GM21723 (cell line): ENCODE measurements around the gene SLC10A2.
A peak's percentile ranks its signal among the peaks of the same experiment; 100 is the strongest.
"Not testable (repeated sequence)": the region's sequence is repeated elsewhere in the genome, so short reads cannot be mapped to it uniquely, and the experiment has no call there.

Source experiments
- ATAC-seq: cut with Tn5 transposase; IDR thresholded peaks from one replicate; pipeline ENCODE4 v1.9.1; 2021; ENCODE audit warnings: mild to moderate bottlenecking, moderate library complexity; ENCODE audit not compliant: unreplicated experiment

Gene SLC10A2

DNA sequence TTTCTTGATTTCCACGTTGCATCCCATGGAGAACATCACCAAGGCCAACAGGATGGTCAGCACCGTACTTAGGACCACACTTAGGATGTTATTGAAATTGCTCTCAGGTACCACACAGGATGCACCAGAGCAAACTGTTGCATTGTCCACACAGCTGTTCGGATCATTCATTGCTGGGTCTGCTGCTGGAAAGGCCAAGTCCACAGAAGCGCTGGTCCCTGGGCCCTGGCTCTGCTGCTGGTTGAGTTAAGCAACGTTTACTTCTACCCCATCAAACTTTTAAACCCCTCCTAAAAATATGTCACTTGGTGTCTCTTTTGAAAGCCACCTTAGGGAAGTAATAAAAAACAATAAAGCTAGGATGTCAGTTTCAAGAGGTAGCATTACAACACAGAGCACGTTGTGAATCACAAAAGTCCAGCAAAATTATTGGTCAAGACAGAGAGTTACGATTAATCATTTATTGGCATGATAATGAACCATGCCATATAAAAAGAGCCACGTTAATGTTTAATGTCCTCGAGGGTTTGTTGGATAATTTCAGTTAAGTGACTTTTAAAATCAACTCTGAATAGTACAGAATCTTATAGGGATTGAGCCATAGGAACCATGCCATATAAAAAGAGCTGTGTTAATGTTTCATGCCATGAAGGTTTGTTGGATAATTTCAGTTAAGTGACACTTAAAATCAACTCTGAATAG is at the start of gene SLC10A2:
Gene SLC10A2, minus strand, starts transcription at position 339 of the 702 bp plus-strand sequence. Its CDS starts 168 bp downstream, at position 171.
- ATAC-seq = no peak

- no peak for ATAC-seq
These were observed 41.4 kb upstream of the SLC10A2 start for GRCh38 chr13:103107580-103107979.

DNA sequence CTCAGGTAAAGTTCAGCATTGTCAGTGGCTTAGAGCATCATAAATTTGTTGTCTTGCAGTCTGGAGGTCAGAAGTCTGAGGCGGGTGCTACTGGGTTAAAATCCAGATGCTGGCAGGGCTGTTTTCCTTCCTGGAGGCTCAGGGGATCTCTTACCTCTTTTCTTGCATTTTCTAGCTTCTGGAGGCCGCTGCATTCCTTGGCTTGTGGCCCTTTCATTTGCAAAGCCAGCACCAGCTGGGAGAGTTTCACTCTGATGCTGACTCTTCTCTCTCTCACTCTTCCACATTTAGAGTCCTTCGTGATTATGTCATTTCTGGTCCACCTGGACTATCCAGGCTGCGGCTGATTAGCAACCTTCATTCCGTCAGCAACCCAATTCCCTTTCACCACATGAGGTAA is 38.1 kb upstream of the SLC10A2 start:
- no peak for ATAC-seq

DNA sequence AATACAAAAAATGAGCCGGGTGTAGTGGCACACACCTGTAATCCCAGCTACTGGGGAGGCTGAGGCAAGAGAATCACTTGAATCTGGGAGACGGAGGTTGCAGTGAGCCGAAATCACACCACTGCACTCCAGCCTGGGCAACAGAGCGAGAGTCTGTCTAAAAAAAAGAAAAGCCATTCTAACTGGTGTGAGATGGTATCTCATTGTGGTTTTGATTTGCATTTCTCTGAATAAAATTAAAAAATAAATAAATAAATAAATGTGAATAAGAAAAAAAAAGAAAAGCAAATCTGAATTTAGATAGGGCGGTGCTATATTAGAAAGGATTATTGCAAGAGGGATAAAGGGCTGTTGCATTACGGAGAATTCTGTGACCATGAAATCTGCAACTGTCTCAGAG is 37.2 kb upstream of the SLC10A2 start:
- not testable (repeated sequence) for ATAC-seq

DNA sequence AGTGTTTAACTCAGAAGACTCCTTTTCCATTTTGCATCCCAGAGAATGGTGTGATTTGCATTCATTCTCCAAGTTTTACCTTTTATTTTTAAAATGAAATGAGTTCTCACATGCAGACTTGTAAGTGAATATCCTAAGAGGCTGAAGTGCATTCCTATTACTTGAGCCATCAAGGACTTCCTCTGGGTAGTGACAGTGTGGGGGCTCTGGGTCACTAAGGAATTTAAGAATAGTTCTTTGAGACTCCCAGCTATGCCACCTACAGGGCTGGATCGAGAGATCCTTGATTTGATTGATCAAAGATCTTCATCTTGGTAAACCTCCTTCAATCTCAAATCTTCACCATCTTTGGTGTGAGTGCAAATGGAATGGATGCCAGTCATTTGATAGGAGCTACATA is 36.3 kb upstream of the SLC10A2 start:
- ATAC-seq = no peak

DNA sequence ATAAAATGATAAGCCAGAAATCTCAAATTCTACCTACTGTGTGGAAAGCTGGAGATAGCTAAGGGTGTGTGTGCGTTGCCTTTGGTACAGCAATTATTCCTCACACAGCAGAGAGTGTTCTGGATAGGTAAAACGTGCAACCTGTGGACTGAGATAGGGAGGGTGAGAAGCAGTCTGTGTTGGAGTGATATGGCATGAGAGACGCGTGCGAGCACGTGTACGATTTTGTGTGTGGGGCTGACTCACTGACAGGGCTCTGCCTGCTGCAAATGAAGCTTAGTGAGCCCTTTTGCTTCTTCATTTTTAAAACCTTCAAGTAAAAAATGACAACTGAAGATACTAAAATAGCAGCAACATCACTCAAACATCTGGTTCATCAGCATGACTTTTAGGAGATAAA is 35.7 kb upstream of the SLC10A2 start:
- no peak for ATAC-seq

- ATAC-seq = no peak
These were observed 35.3 kb upstream of the SLC10A2 start for GRCh38 chr13:103101500-103101899.

- ATAC-seq = no peak
These were observed 34.6 kb upstream of the SLC10A2 start for GRCh38 chr13:103100830-103101229.

DNA sequence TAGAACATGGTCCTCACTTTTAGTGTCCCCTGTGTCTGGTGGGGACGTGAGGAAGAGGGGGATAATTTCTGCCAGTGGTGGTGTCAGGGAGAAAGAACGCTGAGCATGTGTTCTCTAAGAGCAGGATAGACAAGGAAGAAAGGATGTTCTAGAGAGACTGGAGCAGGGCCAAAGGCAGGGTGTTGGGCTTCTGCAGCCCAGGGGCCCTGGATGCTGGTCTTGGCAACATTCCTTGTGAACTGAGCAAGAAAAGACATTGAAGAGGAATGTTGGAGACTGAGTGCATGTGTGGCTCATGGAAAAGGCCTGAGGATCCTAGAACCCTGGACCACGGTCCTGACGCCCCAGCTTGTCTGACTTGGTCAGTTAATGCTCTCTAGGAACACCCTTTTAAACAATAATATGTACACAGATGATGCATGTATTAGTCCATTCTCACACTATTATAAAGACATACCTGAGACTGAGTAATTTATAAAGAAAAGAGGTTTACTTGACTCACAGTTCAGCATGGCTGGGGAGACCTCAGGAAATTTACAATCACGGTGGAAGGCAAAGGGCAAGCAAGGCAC is 33.6 kb upstream of the SLC10A2 start:
- ATAC-seq = no peak

DNA sequence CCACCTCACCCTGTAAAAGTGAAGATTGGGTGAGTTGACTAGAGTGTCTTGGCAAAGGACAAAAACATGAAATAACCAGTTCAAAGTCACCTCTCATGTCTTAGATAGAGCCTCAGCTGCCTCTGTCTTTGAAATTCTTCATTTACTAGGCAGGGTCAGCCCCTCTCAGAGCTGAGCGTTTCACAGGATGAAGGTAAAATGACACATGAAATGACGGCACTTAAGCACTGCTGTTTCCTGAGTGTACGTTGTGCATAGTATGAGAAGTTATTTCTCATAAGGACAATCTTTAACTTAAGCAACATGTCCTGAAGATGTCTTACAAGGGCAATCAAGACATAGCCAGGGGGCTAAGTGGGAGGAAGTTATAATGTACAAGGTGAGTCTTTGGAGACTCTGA is 32.3 kb upstream of the SLC10A2 start:
- ATAC-seq = no peak

GRCh38 chr13:103097366-103097928 is 31.2 kb upstream of the SLC10A2 start:
- no peak for ATAC-seq

- not testable (repeated sequence) for ATAC-seq
These were observed 27.4 kb upstream of the SLC10A2 start for GRCh38 chr13:103093649-103094048.

- no peak for ATAC-seq
These were observed 21.1 kb upstream of the SLC10A2 start for GRCh38 chr13:103087275-103087674.

- ATAC-seq = no peak
These were observed 15.2 kb upstream of the SLC10A2 start for GRCh38 chr13:103081435-103081834.

DNA sequence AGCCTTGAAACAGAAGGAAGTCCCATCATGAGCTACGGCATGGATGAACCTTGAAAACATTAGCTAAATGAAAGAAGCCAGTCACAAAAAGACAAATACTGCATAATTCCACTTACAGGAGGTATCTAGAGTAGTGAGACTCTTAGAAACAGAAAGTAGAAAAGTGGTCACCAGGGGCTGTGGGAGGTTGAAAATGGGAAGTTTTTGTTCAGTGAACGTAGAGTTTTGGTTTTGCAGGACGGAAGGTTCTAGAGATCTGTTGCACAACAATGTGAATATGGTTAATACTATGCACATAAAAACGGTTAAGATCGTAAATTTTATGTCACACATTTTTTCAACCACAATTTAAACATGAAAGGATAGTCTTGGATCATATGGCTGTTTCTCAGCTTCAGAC is 11.9 kb upstream of the SLC10A2 start:
- ATAC-seq = peak; percentile 96

GRCh38 chr13:103068836-103069235 is 2.6 kb upstream of the SLC10A2 start:
- no peak for ATAC-seq

DNA sequence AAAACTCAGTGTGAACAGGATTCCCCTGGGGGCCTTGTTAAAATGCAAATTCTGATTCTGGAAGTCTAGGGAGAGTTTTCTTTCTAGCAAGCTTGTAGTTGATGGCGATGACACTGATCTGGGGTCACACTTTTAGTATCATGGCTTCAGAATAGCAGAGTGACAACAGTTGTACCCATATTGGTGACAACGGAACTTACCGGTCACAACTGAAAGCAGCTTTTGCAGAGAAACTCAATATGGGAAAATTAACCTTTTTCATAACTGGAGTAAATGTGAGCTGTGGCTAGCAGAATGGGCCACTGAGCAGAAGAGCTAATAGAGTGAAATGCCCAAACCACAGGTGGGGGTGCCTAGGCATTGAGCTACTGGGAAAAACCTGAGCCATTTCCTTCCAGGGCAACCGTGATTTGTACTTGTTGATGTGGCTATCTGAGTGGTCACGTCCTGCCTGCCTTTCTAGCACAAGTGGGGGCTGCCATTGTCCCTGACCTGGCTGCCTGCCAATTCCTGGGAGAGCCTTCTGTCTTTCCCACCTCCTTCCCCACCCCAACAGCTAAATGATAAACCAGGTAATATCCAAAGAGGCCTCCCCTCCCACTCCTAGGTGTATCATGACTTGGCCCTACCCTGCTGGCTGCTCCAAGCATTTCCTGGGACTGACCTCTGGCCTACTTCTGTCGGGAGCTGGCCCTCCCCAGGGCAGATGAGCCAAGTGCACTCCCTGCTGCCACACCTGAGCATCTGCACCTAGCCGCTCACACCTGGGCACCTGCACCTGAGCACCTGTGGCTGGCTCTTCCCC is 1.7 kb upstream of the SLC10A2 start:
- peak; percentile 53 for ATAC-seq

DNA sequence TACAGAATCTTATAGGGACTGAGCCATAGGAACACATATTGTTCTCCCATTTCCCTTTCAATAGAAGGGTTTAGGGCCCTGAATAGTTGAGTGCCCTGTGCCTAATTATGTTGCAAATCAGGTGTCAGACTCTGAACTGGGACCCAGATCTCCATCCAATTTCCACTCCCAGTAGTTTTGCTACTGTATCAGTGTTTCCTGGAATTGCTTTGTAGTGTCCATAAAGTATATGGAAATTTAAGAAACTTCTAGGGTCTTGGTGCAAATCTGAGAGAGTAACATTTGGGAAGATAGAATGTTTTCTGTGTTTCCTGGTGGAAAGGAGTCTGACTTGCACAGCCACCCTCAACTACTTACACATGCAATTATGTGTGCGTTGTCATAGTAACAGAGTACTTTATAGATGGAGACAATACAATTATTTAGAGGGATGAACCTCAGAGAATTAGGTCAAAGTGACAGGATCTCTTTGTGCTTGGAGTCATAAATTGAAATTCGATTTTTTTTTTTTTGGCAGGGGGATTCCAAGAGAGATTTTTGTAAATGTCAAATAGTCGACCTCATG is 646 bp upstream of the SLC10A2 start:
- no peak for ATAC-seq

DNA sequence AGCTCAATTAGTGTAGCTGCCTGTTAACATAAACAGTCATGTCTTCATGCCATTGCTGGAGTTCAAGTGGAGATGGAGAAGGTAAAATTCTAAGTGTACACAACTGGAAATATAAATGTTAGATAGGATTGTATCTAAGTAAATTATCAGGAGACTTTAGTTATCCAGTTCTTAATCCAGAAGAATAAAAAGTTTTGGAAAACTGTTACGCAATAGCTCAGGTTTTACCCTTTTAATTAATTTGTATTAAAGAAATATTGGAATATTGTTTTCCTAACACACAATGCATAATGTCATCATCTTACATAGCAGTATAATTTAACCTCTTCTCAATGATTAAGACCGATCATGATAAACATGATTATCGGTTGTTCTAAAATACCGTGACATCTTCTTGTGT is 2.8 kb downstream of the SLC10A2 start:
- no peak for ATAC-seq

DNA sequence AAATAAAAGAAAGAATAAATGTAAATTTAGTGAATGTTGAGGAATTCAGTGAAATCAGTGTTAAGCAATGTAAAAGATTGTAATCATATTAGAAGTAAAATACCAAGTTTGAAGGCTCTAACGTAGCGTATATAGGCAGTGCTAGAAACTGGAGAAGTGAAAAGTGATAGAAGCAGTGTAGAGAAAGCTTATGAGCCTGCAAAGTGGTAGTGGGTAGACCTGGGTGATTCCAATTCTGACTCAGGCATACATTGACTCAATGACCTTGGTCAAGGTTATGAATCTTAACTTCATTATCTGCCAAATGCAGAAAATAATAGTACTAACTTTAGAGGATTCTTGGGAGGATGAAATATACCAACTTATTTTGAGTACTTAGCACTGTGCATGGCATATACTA is 4.1 kb downstream of the SLC10A2 start:
- no peak for ATAC-seq

- no peak for ATAC-seq
These were observed 10.2 kb downstream of the SLC10A2 start for GRCh38 chr13:103056008-103056407.
